NCI-H1417 treated with DMSO at 0.1 percent for 48 hours (cell line): ENCODE data around the gene LYPD1.

Source experiments
- DNase-seq: peaks from one replicate; lab custom pipeline; 2025; lab: John Stamatoyannopoulos, UW

Gene LYPD1

DNA sequence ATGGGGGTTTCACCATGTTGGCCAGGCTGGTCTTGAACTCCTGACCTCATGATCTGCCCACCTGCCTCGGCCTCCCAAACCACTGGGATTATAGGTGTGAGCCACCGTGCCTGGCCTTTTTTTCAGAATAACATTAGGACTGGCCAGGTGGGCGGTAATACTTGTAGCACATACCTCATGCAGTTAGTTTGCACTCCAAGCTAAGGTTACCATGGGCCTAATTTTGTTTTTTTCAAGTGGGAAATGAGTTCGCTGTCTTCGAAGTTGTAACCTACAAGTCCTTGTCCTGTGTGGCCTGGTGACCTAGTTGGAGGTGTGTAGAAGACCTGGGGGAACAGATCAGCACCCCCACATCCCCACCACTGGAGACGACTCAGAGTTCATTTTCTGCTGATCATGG is 74.8 kb downstream of the LYPD1 start:
- DNase-seq: no peak
